Keratinocyte (primary cell): ENCODE results near the gene EXOC6B.

Experiments
- EZH2 ChIP-seq: IDR thresholded peaks from one replicate; pipeline ENCODE4 v1.6.1; 2012; ENCODE audit warnings: inconsistent platforms, mild to moderate bottlenecking, low read length, moderate library complexity
- TF ChIP-seq, protein P1 (sequence below), 3 experiments: IDR thresholded peaks in 1 of 3; conservative IDR thresholded peaks in 1 of 3; optimal IDR thresholded peaks in 1 of 3; 2 replicates in 2 of 3; 3 replicates in 1 of 3; pipeline versions ENCODE3 to v1.5.1; 2011; ENCODE audit warnings: low read length in 3 of 3, mild to moderate bottlenecking in 3 of 3, moderate library complexity in 2 of 3, control low read depth in 1 of 3, inconsistent platforms in 1 of 3; ENCODE audit not compliant: insufficient read depth in 2 of 3; ENCODE audit errors: extremely low read depth in 1 of 3

DNA sequence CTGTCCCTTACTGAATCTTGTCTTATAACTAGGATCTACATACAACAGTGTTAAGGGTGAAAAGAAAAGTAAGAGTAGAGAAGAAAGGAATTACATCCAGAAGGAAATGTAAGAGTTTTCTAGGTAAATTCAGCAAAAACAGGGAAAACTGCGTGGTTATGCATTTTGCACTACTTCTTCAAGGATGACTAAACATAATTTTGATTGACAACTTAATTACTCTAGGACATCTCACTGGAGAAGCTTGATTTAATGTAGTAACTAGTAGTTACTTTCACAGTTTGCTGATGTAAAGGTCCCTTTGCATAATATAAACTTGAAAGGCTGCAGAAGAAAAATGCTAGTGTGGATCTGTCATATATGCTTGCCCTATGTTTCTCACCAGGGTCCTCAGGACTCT lies 464.8 kb downstream of the EXOC6B start:
- TF ChIP-seq EZH2, result no peak
- TF ChIP-seq, protein P1, sequence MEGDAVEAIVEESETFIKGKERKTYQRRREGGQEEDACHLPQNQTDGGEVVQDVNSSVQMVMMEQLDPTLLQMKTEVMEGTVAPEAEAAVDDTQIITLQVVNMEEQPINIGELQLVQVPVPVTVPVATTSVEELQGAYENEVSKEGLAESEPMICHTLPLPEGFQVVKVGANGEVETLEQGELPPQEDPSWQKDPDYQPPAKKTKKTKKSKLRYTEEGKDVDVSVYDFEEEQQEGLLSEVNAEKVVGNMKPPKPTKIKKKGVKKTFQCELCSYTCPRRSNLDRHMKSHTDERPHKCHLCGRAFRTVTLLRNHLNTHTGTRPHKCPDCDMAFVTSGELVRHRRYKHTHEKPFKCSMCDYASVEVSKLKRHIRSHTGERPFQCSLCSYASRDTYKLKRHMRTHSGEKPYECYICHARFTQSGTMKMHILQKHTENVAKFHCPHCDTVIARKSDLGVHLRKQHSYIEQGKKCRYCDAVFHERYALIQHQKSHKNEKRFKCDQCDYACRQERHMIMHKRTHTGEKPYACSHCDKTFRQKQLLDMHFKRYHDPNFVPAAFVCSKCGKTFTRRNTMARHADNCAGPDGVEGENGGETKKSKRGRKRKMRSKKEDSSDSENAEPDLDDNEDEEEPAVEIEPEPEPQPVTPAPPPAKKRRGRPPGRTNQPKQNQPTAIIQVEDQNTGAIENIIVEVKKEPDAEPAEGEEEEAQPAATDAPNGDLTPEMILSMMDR (optimal IDR thresholded peaks at IDR 0.05 in 1 of 3, IDR thresholded peaks at IDR 0.05 in 1 of 3, conservative IDR thresholded peaks at IDR 0.05 in 1 of 3; ENCODE audit: extremely low read depth in 1 of 3, insufficient read depth in 2 of 3, low read length in 3 of 3), result no peak
